Measurements from ENCODE around the gene KRT74. TPM values are rescaled to one million over a fixed set of nuclear protein-coding genes. Genes with fewer than 3 reads are reported as not detected.
A peak's percentile ranks its signal among the peaks of the same experiment; 100 is the strongest.

Gene KRT74
- total RNA-seq, 1 experiment from 2014 or later = not detected

DNA sequence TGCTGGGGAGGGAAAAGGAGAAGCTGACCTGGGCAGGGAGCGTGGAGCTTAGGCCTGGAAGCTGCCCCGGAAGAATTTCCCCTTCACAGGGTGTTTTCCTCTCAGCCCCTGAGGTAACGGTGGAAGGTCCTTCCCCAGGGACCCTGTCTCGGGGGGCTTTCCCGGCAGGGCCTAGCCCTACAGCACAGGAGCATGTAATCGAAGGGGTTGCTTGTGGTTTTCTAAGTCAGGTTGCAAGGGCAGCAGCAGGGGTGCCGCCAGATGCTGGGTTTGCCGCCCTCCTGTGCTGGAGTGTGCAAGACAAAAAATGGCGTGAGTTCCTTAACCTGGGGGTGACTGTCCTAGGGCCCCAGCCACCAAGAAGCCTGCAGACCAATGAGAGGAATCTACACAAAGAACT is 1.6 kb upstream of the KRT74 start:
- no peak for DNase-seq (ENCODE audit: low read depth)

DNA sequence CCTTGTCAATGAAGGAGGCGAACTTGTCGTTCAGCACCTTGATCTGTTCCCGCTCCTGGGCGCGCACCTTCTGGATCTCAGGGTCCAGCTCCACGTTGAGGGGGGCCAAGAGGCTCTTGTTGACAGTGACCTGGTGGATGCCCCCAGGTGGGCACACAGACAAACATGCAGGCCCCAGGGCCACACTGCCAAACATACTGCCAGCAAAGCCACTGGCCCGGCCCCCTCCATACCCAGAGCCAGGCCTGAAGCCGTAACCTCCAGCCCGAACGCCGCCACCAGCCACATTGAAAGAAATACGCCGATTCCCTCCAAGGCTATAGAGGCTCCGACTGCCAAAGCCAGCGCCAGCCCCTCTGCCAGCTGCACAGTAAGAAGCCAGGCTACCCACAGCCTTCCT is 337 bp downstream of the KRT74 start:
- DNase-seq (ENCODE audit: low read depth) = no peak

DNA sequence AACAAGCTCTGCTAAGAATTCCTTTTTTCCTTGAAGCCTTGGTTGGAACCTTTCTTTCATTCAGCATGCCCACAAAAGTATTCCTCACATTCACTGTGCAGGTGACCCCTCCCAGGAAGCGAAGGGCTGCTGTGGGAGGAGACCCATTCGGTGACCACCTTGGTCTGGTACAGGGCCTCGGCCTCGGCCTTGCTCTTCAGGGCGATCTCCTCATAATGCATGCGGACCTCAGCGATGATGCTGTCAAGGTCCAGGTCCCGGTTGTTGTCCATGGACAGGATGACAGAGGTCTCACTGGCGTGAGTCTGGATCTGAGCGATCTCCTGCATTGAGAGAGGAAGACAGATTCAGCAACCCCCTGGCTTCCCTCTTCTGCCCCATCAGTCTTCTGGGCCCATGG is 3.1 kb downstream of the KRT74 start:
- no peak for DNase-seq (ENCODE audit: low read depth)

DNA sequence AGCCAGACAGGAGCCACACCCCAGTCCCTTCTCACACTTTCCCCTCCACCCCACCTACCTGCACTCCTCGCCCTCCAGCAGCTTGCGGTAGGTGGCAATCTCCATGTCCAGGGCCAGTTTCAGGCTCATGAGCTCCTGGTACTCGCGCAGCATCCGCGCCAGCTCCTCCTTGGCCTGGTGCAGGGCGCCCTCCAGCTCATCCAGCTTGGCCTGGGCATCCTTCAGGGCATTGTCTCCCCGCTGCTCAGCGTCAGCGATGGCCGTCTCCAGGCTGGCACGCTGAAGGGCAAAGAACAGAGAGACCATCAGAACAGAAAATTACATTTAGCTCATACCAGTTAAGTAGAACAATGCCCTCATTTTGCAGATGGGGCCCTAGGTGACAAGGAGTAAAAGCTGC is 5.5 kb downstream of the KRT74 start:
- DNase-seq (ENCODE audit: low read depth) = no peak

DNA sequence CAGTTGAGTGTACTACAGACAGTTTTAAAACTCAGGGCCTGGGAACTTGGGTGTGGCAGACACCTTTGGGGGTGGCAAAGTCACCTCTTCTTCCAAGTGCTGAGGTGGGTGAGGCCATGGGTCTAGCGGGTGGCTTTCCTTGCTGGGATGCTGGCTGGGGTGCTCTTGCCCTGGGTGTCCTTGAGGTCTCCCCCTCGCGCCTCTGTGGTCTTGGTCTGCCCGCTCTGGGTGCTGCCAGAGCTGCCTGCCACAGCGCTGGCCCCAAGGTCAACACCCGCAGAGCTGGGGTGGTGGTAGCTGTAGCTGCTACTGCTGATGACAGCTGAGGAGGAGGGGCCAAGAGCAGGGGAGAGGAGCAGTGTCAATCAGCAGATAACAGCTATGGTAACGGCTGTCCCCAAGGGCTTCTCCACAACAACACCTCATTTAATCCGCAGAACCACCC is 6.8 kb downstream of the KRT74 start:
- no peak for DNase-seq (ENCODE audit: low read depth)

DNA sequence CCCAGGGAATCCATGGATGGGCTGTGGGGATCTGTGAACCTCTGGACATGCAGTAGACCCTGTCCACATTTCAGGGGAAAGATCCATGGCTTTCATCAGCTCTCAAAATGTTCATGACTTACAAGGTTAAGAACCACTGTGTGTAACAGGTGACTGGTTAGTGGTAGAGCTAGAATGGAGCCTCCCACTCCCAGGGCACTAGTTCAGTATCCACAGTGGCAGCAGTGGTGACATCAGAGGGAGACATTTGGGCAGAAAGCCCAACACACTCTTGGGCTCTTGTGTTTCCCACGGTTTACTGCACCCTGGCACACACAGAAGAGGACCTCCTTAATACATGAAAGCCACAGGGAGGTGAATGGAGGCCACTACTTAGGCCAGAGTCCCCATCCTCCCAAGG is 9.1 kb downstream of the KRT74 start:
- DNase-seq (ENCODE audit: low read depth) = no peak

DNA sequence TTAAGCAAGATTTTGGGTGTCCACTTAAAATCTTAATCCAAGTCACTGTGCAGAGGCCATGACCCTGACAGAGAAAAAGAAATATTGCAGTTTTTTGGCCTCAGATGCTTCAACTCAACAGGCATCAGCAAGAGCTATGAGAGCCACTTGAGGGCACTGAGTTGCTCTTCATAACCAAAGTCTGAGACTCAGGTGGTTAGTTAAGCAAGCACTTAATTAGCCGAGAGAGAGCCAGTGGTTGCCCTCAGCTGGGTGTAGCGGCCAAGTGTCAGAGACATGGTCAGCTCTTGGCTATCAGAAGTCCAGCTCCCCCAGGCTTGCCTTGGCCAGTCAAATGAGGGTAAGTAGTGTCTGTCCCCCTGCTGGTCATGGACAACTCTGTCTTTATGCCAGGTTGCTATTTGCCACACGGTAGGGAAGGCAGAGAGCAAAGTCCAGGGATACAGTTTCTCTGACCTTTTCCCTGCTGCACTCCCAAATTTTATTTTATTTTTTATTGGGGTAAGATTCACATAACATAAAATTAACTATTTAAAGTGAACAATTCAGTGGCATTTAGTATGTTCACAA is 11.7 kb downstream of the KRT74 start:
- DNase-seq (ENCODE audit: low read depth) = peak; percentile 4

DNA sequence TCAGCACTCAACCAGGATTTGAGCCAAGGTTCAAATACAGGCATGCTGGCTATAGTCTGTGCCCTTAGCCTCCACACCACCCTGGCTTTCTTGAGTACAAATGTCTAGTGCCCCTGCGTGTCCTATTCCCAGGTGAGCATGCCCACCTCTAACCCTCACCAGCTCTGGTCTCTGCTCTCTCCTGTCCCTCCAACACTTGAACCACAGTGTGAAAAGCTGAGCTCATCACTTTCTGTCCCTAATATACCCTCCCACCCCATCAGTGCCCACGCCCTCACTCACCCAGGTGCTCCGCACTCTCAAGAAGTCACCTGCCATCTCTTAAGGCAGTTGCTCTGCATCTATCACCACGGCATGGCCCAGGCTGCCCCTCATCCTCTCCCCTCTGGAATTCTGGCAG is 13.7 kb downstream of the KRT74 start:
- no peak for DNase-seq (ENCODE audit: low read depth)

DNA sequence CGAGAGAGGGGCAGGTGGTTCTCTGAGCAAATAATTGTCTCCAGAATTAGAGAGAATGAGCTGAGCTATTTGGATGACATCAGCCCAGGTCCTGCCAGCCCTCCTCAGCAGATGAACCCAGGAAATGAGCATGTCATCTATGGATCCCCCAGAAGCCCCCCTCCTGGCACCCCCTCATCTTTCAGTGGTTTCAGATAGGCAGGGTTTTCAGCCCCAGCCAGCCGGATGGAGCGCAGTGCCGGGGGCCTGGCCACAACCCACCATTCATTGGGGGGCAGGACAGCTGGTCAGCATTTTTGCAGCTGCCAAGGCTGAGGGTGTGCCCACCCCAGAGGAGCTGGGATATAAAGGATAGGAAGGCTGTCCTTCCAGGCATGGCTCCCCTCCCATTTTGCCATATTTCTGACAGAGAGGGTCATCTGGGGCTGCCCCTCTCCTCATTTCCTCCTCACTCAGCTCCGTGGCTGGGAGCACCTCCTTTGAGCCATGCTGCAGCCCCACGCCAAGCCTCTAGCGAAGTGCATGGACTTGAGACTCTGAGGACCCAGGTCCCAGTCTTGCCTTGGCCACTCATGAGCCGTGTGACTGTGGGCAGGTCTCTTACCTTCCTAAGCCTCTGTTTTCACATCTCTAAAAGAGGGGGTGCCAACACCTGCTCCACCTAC is 14.7 kb downstream of the KRT74 start:
- no peak for DNase-seq (ENCODE audit: low read depth)

DNA sequence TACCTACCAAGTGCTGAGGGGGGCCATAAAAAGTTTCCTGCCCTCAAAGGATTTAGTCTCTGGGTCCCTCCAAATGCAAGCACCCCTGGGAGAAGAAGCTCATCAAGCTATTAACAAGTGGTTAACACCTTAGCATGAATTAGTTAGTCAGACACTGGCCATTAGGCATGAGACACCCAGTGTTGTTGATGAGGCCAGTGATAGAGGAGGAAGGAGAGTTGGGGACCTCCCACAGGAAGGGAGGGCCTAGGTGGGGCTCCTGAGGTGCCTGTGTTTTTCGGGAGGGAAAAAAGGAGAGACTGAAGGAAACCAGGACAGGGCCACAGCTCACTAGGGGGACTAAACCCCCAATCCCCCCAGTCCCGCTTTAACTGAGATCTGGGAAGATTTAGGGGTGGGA is 16.2 kb downstream of the KRT74 start:
- DNase-seq (ENCODE audit: low read depth) = no peak

DNA sequence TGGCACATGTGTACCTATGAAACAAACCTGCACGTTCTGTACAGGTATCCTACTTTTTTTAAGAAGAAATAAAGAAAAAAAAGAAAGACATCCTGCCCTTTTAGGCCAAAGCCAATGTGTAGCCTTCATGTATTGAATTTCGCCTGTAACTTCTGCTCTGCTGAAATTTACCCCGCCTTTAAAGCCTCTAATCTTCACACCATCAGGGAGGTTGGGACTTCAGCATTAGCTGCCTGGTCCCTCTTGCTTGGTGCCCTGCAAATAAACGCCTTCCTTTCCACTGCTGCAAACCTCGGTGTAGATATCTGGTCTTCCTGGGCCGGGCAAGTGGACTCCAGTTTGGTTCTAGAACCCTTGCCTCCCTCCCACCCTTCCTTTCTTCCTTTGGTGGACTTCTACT is 18.1 kb downstream of the KRT74 start:
- DNase-seq (ENCODE audit: low read depth) = no peak

DNA sequence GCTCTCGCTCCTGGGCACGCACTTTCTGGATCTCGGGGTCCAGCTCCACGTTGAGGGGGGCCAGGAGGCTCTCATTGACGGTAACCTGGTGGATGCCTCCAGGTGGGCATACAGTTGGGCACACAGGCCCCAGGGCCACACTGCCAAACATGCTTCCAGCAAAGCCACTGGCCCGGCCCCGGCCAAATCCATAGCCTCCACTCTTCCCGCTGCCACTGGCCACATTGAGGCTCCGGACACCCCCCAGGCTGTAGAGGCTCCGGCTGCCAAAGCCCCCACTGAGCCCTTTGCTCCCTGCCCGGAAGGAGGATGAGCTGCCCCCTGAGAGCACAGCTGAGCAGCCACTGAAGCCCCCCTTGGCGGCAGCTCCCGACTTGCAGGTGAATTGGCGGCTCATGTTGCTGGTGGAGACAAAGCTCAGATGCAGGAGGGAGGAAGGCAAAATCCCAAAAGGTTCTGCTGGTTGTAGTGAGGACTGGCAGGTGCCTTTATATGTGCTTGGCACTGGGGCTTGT is 20.9 kb downstream of the KRT74 start, which contains the start of gene KRT71:
KRT71 (minus strand) TSS at position 465 of the 515 bp plus-strand sequence; CDS start at position 397, 68 bp downstream.
- DNase-seq (ENCODE audit: low read depth) = no peak

DNA sequence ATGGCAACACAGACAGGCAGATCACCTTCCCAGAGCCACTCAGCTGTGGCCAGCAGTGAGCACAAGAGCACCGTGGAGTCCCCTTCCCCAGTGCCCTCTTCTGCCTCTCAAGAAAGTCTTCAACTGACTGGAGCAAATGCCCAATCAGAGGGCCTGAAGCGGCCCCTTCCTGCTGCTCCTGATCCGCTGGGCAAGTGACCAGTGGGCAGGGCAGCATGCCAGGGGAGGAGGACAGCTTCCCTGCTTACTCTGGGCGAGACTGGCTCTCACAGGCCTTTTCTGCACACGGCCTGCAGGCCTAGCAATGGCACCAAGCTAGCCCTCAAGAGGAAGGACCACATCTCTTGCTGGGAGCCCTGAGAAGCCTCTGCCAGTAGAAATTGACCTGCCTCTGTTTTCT is 21.6 kb downstream of the KRT74 start:
- no peak for DNase-seq (ENCODE audit: low read depth)

DNA sequence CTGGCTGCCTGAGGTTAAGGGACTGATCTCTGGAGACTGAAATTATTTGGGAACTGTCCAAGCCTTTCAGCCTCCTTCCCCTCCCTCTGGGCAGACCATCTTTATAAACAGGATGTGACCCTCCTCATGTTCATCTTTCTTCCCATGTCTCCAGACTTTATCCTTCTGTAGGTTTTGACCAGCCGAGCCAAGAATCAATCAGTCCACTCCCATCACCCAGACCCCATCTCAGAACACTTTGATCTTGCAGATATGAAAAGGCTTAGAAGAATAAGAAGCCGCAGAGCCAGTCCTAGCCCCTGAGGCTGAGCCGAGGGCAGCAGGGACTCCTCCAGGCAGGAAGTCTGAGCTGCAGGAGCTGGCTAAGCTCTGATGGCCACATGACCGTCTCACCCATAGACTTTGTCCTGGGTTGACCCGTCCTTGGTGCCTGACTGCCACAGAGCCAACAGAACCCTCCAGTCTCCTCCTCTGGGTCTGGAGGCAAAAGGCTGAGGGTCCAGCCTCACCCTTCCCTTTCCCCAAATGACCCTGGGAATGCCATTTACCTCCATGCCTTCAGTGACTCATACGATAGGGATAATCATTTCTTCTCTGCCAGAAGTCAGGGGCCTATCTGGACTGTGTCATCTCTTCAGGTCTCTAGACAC is 22.3 kb downstream of the KRT74 start:
- no peak for DNase-seq (ENCODE audit: low read depth)

DNA sequence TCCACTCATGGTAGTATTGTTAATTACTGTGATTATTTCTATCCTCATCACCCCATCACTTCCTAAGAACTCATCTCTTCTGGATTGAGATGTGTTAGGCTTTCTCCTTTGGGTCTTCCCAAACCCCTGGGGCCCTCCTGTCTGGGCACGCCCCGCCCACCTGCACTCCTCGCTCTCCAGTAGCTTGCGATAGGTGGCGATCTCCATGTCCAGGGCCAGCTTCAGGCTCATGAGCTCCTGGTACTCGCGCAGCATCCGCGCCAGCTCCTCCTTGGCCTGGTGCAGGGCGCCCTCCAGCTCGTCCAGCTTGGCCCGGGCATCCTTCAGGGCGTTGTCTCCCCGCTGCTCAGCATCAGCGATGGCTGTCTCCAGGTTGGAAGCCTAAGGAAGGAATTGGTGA is 27.5 kb downstream of the KRT74 start:
- no peak for DNase-seq (ENCODE audit: low read depth)

DNA sequence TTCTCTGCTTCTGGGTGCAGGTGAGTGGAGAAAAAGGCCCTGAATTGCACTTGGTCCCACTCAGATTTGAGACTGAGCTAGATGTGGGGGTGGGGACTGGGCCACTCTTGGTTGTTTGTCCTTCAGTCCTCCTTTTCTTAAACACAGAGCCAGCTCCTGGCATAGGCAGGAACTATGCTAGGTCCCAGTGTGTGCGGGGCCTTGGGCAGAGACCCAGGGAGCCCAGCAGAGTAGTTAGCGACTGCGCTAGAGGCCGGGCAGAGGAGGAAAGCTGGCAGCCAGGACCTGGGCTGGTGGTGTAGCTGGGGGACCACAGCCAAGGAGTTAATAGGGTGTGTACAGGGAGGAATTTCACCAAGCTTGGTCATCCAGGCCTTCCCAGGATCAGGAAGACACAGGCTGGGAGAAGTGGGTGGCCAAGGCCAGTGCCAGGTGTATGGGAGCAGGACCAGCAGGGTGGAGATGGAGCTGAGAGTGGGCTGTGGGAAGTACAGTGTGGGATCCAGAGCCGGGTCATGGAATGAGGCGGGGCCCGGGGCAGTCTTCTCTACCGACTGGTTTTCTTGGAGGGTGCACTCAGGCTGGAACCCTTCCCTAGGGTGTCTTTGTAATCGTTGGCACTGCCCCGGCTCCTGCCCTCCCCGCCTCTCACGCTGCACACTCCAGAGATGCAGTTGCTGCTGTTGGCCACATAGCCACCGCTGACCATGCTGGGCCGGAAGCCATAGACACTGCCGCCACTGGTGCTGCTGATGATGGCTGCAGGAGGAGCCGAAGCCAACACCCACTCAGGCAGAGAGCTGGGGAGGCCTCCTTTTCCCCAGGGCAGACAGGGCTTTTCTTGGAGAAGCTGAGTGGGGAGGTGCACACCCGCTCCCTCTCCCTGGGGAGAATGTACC is 29.4 kb downstream of the KRT74 start:
- DNase-seq (ENCODE audit: low read depth) = peak; percentile 7

DNA sequence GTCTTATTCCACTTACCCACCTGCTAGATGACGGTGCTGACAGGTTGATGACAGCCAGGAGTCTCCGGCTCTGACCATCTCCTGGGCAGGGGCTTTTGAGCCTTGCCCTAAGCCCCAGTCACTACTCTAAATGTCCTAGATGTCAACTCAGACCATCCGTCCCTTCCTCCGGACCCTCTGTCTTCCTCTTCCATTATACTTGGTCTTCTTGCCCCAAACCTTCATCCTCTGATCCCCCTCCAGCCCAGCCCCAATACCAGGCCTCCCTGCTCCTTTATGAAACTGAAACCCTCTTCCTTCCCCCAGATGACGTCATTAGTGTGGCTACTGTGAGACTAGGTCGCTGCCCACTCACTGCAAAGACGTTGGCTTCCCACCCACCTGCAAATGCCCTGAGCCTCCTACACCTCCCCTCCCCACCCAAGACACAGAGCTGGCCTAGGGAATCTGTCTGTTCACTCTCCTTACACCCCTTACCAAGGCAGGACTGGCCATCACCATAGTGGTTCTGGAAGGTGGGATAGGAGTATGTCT is 30.8 kb downstream of the KRT74 start:
- DNase-seq (ENCODE audit: low read depth) = no peak

DNA sequence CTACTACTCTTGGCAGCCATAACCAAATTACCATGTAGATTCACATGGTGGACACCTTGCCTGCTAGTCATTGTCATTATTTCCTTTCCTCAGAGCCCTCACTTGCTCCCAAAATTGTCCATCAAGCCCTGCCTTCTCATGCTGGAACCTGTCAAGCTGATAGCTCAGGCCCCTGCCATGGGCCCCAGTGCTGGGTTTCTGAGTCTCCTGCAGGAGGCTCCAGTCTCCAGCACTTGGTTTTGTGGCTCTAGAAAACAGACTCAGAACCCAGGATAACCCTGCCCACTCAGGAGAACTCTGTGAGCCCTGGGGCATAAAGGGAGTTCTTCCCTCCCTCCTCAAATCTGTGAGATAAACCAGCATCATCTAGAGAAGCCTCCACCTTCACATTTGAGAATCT is 31.5 kb downstream of the KRT74 start:
- DNase-seq (ENCODE audit: low read depth) = no peak

DNA sequence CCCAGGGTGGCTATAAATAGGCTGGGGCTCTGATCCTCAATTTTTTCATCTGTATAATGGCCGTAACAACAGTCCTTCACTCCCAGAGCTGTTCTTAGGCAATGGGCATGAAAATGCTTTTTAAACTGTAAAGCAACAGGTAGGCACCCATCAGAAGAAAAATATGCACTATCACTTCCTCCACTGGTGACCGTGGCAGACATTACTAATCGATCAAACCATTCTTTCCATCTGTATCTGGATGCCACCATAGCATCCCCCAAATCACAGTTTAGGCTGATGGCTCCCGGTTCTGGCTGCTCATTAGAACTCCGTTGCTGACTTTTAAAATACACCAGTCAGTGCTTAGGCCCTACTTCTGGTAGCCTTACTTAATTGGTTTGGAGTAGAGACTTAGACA is 31.9 kb downstream of the KRT74 start:
- DNase-seq (ENCODE audit: low read depth) = no peak

DNA sequence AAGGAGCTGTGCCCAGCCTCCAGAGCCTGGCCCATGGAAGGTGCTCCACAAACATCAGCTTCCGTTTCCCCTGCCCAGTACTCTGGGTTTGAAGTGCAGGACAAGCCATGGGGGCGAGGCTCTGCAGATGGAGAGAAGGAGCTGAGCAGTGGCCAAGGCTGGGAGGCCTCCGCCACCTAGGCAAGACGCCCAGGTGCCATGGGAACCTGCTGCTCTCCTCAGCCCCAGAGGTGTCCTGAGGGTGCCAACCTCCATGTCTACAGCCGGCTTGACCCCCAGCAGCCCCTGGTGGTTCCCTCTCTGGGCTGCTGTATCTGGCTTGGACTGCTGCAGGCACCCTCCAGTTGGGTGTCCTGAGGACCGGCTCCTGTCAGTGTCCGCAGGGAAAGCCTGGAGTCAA is 33.1 kb downstream of the KRT74 start:
- no peak for DNase-seq (ENCODE audit: low read depth)

DNA sequence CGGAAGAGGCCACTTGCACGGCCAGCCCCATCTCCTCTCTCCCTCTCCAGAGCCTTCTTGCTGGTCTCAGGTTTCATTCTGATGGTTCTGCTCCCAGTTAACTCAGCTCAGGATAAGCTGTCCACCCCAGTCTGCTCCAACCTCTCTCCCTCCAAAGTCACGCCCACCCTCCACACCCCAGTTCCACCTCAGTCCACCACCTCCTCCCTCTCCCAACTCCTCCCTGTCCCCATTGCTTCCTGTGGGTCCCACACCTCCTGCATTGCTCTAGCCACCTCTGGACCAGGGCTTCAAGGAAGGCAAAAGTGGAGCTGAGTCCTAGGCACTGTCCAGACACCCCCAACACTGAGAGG is 33.8 kb downstream of the KRT74 start:
- no peak for DNase-seq (ENCODE audit: low read depth)

Data from LHCN-M2 (cell line).